ENCODE results near the gene RCVRN. TPM values are rescaled to one million over a fixed set of nuclear protein-coding genes. Genes with fewer than 3 reads are reported as not detected.

Gene RCVRN
- total RNA-seq, 4 donors from 2014 or later, result 0.42 to 1.9 (median 0.69) TPM

DNA sequence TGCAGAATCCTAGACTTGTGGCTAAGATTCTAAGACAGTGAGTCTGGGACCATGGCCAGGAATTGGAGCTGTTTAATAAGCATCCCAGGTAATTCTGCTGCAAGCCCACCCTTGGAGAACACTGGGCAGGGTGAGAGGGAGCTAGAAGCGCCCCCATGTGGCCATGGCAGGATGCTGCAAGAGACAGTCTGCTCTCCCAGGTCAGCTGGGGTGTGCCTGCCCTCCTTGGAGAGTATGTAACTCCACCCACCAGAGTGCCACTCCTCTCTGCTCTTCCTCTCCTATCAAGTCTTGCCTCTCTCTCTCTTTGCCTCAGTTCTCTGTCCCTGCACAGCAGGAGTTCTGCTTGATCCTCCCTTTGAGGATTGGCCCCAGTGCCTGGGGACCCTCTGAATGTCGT, 14.9 kb downstream of the RCVRN start:
- no peaks in the 10 kb centered on the region for H3K36me3 ChIP-seq
- H3K9me3 ChIP-seq, result no peaks in the 10 kb centered on the region
- WGBS, result 73% methylated on average over 1 of the region's 2 CpGs
- H3K4me3 ChIP-seq, result no peak overlapping the region
- H3K27me3 ChIP-seq, result peaks cover under 1% of the 10 kb centered on the region
- H3K4me1 ChIP-seq, result no peaks in the 10 kb centered on the region
- no peak for TF ChIP-seq EP300 (IDR thresholded peaks at IDR 0.05)
- TF ChIP-seq, protein P1, sequence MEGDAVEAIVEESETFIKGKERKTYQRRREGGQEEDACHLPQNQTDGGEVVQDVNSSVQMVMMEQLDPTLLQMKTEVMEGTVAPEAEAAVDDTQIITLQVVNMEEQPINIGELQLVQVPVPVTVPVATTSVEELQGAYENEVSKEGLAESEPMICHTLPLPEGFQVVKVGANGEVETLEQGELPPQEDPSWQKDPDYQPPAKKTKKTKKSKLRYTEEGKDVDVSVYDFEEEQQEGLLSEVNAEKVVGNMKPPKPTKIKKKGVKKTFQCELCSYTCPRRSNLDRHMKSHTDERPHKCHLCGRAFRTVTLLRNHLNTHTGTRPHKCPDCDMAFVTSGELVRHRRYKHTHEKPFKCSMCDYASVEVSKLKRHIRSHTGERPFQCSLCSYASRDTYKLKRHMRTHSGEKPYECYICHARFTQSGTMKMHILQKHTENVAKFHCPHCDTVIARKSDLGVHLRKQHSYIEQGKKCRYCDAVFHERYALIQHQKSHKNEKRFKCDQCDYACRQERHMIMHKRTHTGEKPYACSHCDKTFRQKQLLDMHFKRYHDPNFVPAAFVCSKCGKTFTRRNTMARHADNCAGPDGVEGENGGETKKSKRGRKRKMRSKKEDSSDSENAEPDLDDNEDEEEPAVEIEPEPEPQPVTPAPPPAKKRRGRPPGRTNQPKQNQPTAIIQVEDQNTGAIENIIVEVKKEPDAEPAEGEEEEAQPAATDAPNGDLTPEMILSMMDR (IDR thresholded peaks at IDR 0.05), result peak in 1 of 2 donors; percentile 16
- H3K27ac ChIP-seq, result no peak overlapping the region
- DNase-seq (ENCODE audit: low spot score in 2 of 2), result no peak

DNA sequence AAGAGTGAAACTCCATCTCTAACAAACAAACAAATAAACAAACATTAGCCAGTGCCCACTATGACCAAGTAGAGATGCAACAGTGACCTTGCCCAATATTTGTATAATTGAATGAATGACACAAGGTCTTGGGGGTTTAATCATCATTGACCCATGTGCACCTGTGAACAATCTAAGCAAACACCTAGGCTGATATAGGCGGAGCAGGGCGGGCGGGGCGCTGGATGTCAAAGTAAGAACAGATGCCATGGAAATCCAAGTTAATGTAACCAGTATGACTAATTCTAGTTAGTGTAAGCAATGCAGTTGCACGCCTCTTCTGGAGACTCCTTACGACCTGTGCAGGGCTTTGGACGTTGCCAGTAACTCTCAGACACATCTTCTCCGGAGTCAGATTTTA, 17.6 kb downstream of the RCVRN start:
- TF ChIP-seq POLR2A (IDR thresholded peaks at IDR 0.05) (no peak), EP300 (IDR thresholded peaks at IDR 0.05) (no peak), POLR2AphosphoS5 (IDR thresholded peaks at IDR 0.05) (no peak)
- TF ChIP-seq, protein P1 (IDR thresholded peaks at IDR 0.05), result no peak
- no peak for DNase-seq (ENCODE audit: low spot score in 2 of 2)

DNA sequence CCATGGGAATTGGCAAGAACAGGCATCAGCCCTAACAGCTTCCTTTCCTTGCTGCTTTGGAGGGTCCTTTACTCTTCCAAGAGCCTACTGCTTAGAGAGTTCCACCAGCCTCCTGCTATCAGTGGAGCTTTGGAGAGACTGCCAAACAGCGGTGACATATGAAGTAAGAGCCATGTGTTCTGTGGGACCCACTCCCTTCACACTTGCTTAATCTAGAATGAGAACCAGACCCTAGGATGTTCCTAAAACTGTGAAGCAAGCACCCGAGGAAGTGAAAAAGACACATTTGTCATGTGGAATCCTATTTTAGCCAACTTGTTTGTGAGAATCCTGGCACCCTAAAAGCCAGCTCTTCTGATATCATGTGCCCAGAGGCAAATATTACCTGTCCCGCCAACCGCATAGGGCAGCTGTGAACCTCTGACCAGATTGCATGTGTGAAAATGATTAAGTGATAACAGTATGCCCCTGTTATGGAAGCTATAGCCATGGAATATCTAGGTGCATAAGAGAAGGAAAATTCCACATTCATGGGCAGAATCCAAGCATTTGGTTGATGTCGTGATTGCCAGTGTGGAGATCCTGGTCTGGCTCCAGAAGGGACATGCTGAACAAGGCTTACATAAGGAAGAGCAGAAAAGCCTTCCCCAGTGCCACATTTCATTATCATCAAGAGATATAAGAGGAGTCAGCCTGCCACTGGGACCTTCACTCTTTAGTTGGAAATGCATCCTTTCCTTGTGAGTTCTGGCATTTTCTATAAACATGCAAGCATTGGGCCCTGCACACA, 18.7 kb downstream of the RCVRN start:
- no peaks in the 10 kb centered on the region for H3K4me1 ChIP-seq
- H3K4me3 ChIP-seq, result no peak overlapping the region
- TF ChIP-seq, protein P1 (IDR thresholded peaks at IDR 0.05), result no peak
- TF ChIP-seq POLR2A (IDR thresholded peaks at IDR 0.05) (no peak), POLR2AphosphoS5 (IDR thresholded peaks at IDR 0.05) (no peak)
- peaks cover 6% of the 10 kb centered on the region for H3K9me3 ChIP-seq
- no peaks in the 10 kb centered on the region for H3K27me3 ChIP-seq
- H3K27ac ChIP-seq, result no peak overlapping the region
- WGBS, result 70% methylated on average over 5 of the region's 5 CpGs
- no peaks in the 10 kb centered on the region for H3K36me3 ChIP-seq
- DNase-seq (ENCODE audit: low spot score in 2 of 2), result no peak

More for the DNA sequence above, 17.6 kb downstream of the RCVRN start:
- Histone ChIP-seq H3K27ac (no peak overlapping the region), H3K27me3 (no peaks in the 10 kb centered on the region), H3K4me3 (no peak overlapping the region), H3K4me1 (no peaks in the 10 kb centered on the region), H3K36me3 (no peaks in the 10 kb centered on the region), H3K9me3 (peaks cover under 1% of the 10 kb centered on the region)
- 71% methylated on average over 8 of the region's 8 CpGs for whole genome bisulfite sequencing

DNA sequence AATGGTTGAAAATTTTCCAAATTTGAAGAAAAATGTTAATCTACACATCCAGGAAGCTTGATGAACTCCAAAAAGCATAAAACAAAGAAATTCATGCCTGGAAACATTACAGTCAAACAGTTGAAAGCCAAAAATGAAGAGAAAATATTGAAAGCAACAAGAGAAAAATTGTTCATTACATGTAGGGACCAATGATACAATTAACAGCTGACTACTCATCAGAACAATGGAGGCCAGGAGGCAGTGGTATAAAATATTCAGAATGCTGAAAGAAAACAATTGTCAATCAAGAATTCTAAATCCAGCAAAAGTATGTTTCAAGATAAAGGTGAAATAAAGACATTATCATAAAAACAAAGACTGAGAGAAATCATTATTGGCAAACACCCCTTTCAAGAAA, 21.6 kb downstream of the RCVRN start:
- no peak overlapping the region for H3K27ac ChIP-seq
- H3K4me1 ChIP-seq, result no peaks in the 10 kb centered on the region
- no peak overlapping the region for H3K4me3 ChIP-seq
- H3K9me3 ChIP-seq, result peaks cover 6% of the 10 kb centered on the region
- TF ChIP-seq POLR2A (IDR thresholded peaks at IDR 0.05) (no peak), EP300 (IDR thresholded peaks at IDR 0.05) (no peak), POLR2AphosphoS5 (IDR thresholded peaks at IDR 0.05) (no peak)
- TF ChIP-seq, protein P1 (IDR thresholded peaks at IDR 0.05), result no peak
- DNase-seq (ENCODE audit: low spot score in 2 of 2), result no peak
- no peaks in the 10 kb centered on the region for H3K36me3 ChIP-seq
- H3K27me3 ChIP-seq, result no peaks in the 10 kb centered on the region

DNA sequence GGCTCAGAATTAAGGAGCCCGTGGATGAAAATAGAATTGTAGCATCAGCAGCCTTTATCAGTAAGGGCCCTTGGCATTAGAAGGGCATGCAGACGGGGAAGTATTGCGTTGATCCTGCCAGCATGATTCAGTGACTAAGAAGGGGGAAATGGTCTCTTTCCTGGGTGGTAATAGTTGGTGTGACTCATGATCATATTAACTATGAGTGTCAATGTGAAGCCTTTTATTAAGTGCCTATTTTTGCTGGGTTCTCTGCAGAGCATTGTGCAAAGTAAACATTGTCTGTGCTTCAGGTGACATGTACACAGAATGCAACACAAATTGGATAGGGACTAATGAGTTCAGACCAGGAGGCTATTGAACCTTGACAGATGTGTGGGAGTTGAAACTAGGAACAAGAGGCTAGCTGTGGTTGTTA, 24.5 kb downstream of the RCVRN start:
- WGBS, result 67% methylated on average over 3 of the region's 3 CpGs
- TF ChIP-seq, protein P1 (IDR thresholded peaks at IDR 0.05), result no peak
- TF ChIP-seq POLR2AphosphoS5 (IDR thresholded peaks at IDR 0.05) (no peak), EP300 (IDR thresholded peaks at IDR 0.05) (no peak), POLR2A (IDR thresholded peaks at IDR 0.05) (no peak)

More for the DNA sequence above, 24.5 kb downstream of the RCVRN start:
- no peak overlapping the region for H3K27ac ChIP-seq
- no peaks in the 10 kb centered on the region for H3K36me3 ChIP-seq
- DNase-seq (ENCODE audit: low spot score in 2 of 2), result no peak
- H3K27me3 ChIP-seq, result no peaks in the 10 kb centered on the region
- no peaks in the 10 kb centered on the region for H3K4me1 ChIP-seq
- no peak overlapping the region for H3K4me3 ChIP-seq
- H3K9me3 ChIP-seq, result peaks cover 6% of the 10 kb centered on the region
